Urothelium cell line (cell line): ENCODE measurements around the gene S100A14.
A peak's percentile ranks its signal among the peaks of the same experiment; 100 is the strongest.

Experiments
- DNase-seq: peaks from one replicate; pipeline ENCODE4 v3.0.0; 2011; ENCODE audit warnings: low spot score, mixed read lengths
- FAIRE-seq: peaks from 2 replicates; lab custom pipeline; 2011; peaks lifted over from hg19 to GRCh38; lab: Jason Lieb, UNC

Gene S100A14

DNA sequence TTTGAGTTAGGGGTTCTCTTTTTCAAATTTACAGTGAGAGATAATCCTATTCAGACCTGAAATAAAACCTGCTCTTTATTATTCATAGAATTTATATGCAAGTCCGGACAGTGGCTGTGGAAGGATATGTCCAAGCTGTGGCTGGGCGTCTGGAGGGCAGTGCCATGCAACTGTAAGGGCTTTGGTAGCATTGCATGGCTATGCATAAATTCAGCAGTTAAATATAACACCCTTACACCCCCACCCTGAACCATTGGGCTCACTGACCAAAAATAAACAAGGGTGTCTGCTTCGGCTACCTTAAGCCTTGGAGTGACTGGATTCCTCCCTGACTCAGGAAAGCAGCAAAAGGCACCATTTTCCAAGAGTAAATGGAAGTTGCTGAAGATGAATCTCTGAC is 23.2 kb upstream of the S100A14 start:
- DNase-seq (no peak), FAIRE-seq (no peak)

- FAIRE-seq (no peak), DNase-seq (no peak)
Observed at GRCh38 chr1:153638261-153638660, 22.1 kb upstream of the S100A14 start.

DNA sequence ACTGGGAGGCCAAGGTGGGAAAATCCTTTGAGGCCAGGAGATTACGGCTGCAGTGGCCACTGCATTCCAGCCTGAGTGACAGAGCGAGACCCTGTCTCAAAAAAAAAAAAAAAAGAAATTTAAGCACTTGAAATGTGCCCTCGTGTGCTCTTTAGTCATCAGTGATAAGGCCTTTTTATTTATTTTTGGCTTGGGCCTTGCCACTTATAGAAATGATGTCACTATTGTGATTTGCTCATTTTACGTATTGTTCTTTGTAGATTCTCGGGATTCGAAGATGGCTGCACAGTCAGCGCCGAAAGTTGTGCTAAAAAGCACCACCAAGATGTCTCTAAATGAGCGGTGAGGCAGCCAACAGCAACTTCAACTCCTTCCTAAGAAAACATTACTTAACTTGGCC is 20.2 kb upstream of the S100A14 start:
- DNase-seq (no peak), FAIRE-seq (no peak)

GRCh38 chr1:153635872-153636271 is 19.7 kb upstream of the S100A14 start:
- FAIRE-seq, result no peak
- DNase-seq, result no peak

GRCh38 chr1:153633754-153634665 is 17.9 kb upstream of the S100A14 start, which contains the start of gene CHTOP:
Gene CHTOP (plus strand): TSS chr1:153634066. CDS start chr1:153636589, 2,523 bp downstream.
- DNase-seq (peak; percentile 96), FAIRE-seq (peak; percentile 79)

DNA sequence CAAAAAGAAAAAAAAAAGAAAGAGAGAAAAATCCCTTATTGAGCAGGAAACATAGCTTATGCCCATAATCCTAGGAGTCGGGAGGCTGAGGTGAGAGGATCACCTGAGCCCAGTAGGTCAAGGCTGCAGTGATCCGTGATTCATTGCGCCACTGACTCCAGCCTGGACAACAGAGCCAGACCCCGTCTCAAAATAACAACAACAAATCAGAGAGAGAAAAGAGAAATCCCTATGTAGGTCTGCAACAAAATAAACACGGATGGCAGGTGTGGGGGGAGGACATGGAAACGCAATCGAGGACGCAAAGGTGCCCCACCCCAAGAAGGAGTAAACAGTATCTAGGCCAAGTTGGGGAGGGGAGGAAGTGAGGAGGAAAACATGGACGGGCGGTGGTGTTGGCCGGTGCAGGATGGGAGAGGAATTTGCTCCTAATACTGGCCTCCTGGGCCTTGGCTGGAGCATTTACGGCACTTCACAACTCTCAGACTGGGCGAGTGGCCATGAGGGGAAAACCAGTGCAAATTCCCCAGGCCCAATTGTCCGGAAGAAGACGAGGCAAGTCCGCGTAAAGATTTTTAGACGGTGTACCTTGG is 17.1 kb upstream of the S100A14 start:
- FAIRE-seq (no peak), DNase-seq (no peak)

DNA sequence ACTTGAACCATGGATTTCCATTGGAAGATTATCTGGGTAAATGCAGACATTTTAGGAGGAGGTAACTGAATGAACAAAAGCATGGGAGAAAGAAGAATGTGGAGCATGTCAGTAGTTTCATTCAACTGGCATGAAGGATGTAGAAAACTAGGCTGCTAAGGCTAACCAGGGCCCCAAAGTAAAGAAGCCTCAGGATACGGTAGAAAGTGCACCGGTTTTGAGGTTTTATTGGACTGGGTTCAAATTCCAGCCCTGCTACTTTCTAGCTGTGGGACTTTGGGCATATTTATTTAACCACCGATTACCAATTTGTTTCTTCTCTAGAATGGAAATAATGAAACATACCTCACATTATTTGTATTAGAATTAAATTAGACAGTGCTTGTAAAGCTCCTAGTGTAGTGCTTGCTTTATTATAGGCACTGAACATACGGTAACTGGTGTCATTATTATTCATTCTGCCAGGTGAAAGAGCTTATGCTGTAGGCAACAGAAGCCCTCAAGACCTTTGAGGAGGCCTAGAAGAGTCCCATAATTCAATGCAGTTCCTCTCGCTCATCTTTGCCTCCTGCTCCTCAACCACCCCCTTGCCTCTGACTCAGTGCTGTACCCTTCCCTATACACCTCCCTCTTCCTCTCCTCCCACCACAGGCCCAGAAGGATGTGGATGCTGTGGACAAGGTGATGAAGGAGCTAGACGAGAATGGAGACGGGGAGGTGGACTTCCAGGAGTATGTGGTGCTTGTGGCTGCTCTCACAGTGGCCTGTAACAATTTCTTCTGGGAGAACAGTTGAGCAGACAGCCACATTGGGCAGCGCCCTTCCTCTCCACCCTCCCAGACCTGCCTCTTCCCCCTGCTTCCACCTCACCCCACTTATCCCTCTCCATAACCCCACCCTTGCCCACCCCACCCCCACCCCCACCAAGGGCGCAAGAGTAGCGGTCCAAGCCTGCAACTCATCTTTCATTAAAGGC is 15.2 kb upstream of the S100A14 start:
- DNase-seq (no peak), FAIRE-seq (no peak)

DNA sequence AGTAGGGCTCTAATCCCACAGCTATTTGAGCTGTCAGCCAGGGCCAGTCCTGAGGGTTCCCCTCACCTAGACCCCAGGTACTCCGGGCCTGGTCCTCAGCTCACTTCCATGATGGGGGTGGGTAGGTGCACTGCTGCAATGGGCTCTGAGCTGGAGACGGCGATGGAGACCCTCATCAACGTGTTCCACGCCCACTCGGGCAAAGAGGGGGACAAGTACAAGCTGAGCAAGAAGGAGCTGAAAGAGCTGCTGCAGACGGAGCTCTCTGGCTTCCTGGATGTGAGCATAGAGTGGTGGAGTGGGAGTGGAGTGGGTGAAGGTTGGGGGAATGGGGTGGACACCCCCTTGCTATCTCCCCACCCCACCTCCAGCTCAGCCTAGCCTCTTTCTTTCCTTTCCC is 14.3 kb upstream of the S100A14 start:
- no peak for DNase-seq
- no peak for FAIRE-seq

GRCh38 chr1:153629971-153630370 is 13.8 kb upstream of the S100A14 start:
- DNase-seq (no peak), FAIRE-seq (no peak)

- FAIRE-seq, result no peak
- no peak for DNase-seq
Observed at GRCh38 chr1:153629343-153629665, 13.2 kb upstream of the S100A14 start.

GRCh38 chr1:153628638-153629342 is 12.7 kb upstream of the S100A14 start:
- no peak for DNase-seq
- FAIRE-seq, result no peak

- DNase-seq (no peak), FAIRE-seq (no peak)
Observed at GRCh38 chr1:153627715-153628626, 11.8 kb upstream of the S100A14 start, which contains the start of gene S100A1. Gene S100A1 (plus strand): TSS chr1:153628434. CDS start chr1:153630522, 2,088 bp downstream.

- FAIRE-seq (no peak), DNase-seq (peak; percentile 91)
Observed at GRCh38 chr1:153626904-153627714, 11.0 kb upstream of the S100A14 start, which contains the start of gene S100A13. Gene S100A13 (minus strand): TSS chr1:153627505. CDS start chr1:153626472, 1,033 bp downstream.

GRCh38 chr1:153626477-153626903 is 10.4 kb upstream of the S100A14 start:
- DNase-seq, result no peak
- FAIRE-seq, result no peak

DNA sequence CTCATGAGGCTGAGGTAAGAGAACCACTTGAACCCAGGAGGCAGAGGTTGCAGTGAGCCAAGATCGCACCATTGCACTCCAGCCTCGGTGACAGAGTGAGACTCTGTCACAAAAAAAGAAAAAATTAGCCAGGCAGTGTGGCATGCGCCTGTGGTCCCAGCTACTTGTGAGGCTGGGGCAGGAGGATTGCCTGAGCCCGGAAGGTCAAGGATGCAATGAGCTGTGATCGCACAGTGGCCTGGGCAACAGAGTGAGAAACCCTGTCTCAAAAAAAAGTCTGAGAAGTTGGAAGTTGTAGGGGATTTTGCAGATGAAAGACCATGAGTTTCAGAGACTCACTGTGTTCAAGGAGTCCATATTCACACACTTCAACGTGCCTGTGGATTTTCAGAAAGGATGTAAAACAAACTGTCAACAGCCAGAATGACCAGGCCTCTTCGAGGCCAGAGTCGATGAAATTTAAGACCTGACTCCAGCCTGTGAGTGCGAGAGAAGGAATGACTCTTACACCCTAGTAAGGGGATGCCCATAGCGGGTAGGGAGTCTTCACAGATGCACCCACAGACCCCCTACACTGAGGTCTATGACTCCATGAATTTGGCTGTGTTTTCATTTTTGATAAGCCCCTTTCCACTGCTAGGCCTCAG is 9.0 kb upstream of the S100A14 start:
- no peak for DNase-seq
- no peak for FAIRE-seq

GRCh38 chr1:153623101-153623500 is 7.0 kb upstream of the S100A14 start:
- FAIRE-seq, result no peak

DNA sequence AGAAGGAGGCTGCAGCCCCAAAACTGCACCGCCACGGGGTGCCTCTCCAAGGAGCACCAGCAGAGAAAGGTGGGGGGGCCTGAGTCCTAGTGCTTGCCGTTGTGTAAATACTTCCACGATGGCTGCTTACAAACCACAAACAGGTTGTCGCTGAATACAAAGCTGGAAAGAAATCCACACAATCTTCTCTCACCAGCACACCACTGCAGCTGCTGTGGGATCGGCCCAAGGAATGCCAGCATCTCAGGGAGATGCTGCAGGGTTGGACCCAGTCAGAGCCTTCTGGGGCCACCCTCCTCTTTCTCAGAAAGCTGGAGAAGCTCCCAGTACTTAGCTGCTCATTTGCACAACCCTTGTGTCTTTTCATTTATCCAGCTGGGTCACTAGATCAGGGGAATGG is 3.0 kb upstream of the S100A14 start:
- DNase-seq, result no peak
- FAIRE-seq, result no peak

More at GRCh38 chr1:153623101-153623500, 7.0 kb upstream of the S100A14 start:
- DNase-seq, result no peak

DNA sequence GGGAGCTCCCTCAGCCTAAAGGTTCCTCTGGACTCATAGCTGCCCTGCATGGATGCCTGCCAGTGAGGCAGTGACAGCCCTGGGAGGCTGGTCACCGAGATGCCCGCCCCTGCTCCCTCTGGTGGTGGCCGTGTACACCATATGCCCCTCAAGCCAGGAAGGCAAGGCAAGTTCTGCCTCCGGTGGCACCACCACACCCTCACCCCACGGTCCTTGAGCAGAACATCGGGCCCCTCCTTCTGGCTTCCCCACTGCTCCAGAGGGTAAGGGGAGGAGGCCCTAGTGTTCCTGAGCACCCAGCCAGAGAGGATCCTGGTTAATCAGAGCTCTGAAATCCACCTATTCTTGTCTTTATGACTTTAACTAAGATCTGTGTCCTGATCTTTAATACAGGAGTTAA is 1.5 kb upstream of the S100A14 start:
- DNase-seq, result peak; percentile 82
- peak; percentile 92 for FAIRE-seq
